ENCODE results near the gene STIM1.

The STIM1 gene

GRCh38 chr11:3826721-3827120 is 28.7 kb upstream of the STIM1 start:
- no peaks in the 10 kb centered on the region for H3K4me1 Mint-ChIP-seq

DNA sequence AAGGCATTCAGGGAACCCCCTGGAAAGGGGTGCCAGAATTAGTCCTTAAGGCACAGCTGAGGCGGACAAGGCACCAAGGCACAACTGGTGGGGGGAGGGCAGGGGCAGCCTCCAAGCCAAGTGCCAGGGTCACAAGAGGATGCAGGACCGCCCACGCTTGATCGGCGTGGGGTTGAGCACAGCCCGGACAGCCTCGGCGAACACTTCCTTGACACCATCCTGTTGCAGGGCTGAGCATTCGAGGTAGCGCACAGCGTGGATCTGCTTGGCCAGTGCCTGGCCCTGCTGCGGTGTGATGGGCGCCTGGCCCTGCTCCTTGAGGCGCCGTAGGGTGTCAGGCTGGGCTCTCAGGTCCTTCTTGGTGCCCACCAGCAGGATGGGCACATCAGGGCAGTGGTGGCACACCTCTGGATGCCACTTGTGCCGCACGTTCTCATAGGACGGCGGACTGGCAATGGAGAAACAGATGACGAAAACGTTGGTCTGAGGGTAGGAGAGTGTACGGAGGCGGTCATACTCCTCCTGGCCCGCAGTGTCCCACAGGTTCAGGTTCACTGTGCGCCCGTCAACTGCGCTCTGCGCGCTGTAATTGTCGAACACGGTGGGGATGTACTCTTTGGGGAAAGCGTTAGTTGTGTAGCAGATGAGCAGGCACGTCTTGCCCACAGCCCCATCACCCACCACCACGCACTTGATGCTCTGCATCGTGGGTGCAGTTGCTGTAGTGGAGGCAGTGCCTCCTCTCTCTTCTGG is 27.9 kb upstream of the STIM1 start:
- Mint-ChIP-seq H3K9me3 (no peaks in the 10 kb centered on the region), H3K36me3 (ENCODE audit: low read depth) (peaks cover 59% of the 10 kb centered on the region), H3K27me3 (ENCODE audit: low read depth) (no peaks in the 10 kb centered on the region), H3K27ac (no peak overlapping the region), H3K4me1 (no peaks in the 10 kb centered on the region), H3K4me3 (no peak overlapping the region)
- no peak for TF ChIP-seq CTCF (IDR thresholded peaks at IDR 0.05; ENCODE audit: unreplicated experiment in 3 of 3)

More at GRCh38 chr11:3826721-3827120, 28.7 kb upstream of the STIM1 start:
- peaks cover 59% of the 10 kb centered on the region for H3K36me3 Mint-ChIP-seq (ENCODE audit: low read depth)
- no peaks in the 10 kb centered on the region for H3K9me3 Mint-ChIP-seq
- no peak overlapping the region for H3K4me3 Mint-ChIP-seq
- H3K27ac Mint-ChIP-seq: no peak overlapping the region
- H3K27me3 Mint-ChIP-seq (ENCODE audit: low read depth): no peaks in the 10 kb centered on the region
- TF ChIP-seq CTCF (IDR thresholded peaks at IDR 0.05; ENCODE audit: unreplicated experiment in 3 of 3): no peak

DNA sequence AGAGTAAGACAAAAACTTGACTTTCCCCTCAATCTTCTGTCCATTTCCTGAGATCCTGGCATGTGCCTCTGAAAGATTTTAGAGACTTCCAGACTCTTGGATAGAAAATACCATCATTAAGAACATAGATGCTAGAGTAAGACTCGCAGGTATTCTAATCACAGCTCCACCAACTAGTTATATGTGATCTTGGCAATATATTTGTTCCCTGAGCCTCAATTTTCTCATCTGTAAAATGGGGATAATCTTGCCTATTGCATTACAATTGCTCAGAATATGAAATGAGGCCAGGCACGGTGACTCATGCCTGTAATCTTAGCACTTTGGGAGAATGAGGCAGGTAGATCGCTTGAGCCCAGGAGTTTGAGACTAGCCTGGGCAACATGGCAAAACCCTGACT is 25.4 kb upstream of the STIM1 start:
- Mint-ChIP-seq H3K36me3 (ENCODE audit: low read depth) (peaks cover 45% of the 10 kb centered on the region), H3K4me3 (no peak overlapping the region), H3K4me1 (peaks cover 4% of the 10 kb centered on the region), H3K27me3 (ENCODE audit: low read depth) (no peaks in the 10 kb centered on the region), H3K9me3 (no peaks in the 10 kb centered on the region), H3K27ac (no peak overlapping the region)
- TF ChIP-seq CTCF (IDR thresholded peaks at IDR 0.05; ENCODE audit: unreplicated experiment in 3 of 3): no peak

DNA sequence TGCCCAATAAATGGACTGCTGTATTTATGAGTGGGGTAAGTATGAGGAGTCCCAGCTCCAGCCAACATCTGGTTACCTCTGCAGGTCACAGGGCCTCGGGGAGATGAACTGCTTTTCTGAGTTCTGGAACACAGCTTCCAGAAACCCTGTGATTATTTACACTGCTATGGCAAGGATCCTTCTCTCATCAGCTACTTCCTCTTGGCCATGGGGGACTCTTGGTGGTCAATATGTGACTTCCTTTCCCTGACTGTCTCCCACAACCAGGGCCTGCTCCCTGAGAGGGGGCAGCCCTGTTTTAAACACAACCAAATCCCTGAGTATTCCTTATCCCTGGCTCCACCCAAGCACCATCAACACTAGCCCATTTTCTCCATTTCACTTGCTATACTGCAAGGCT is 24.7 kb upstream of the STIM1 start:
- H3K36me3 Mint-ChIP-seq (ENCODE audit: low read depth): peaks cover 44% of the 10 kb centered on the region
- no peak for TF ChIP-seq CTCF (IDR thresholded peaks at IDR 0.05; ENCODE audit: unreplicated experiment in 3 of 3)
- H3K4me1 Mint-ChIP-seq: peaks cover 10% of the 10 kb centered on the region
- no peak overlapping the region for H3K4me3 Mint-ChIP-seq
- no peaks in the 10 kb centered on the region for H3K9me3 Mint-ChIP-seq
- no peaks in the 10 kb centered on the region for H3K27me3 Mint-ChIP-seq (ENCODE audit: low read depth)
- H3K27ac Mint-ChIP-seq: peak overlapping the region in 1 of 3 experiments; percentile 54

GRCh38 chr11:3831378-3832239 is 23.9 kb upstream of the STIM1 start:
- TF ChIP-seq CTCF (IDR thresholded peaks at IDR 0.05; ENCODE audit: unreplicated experiment in 3 of 3): no peak

More at GRCh38 chr11:3831378-3832239, 23.9 kb upstream of the STIM1 start:
- Mint-ChIP-seq H3K4me3 (no peak overlapping the region), H3K27ac (no peak overlapping the region), H3K4me1 (peaks cover 11% of the 10 kb centered on the region), H3K36me3 (ENCODE audit: low read depth) (peaks cover 36% of the 10 kb centered on the region), H3K9me3 (no peaks in the 10 kb centered on the region), H3K27me3 (ENCODE audit: low read depth) (no peaks in the 10 kb centered on the region)

Data from nephron (organoid).